Endothelial cell of umbilical vein (primary cell): ENCODE measurements around the gene CALCR. TPM values are rescaled to one million over a fixed set of nuclear protein-coding genes. Genes with fewer than 3 reads are reported as not detected.

Source experiments
- BruUV-seq: library from RNA; stranded (reverse); fragments of 400-500 nt; replicated peaks from 2 replicates; lab custom pipeline; 2021; lab: Mats Ljungman, UMichigan
- CTCF ChIA-PET: fragments of 300-600, 350-600 bp; sonication (Branson Sonifier 250); formaldehyde crosslinking; loops from one replicate; lab custom pipeline; 2021; ENCODE audit warnings: antibody characterized with exemption, inconsistent platforms; lab: Charles Lee
- POLR2A ChIA-PET: fragments of 300-600, 350-600 bp; sonication (Branson Sonifier 250); formaldehyde crosslinking; loops from one replicate; lab custom pipeline; 2021; ENCODE audit warnings: antibody characterized with exemption, inconsistent platforms; lab: Charles Lee
- DNase-seq: peaks from one replicate; pipeline ENCODE4 v3.0.0-alpha.2; 2011; ENCODE audit warnings: low read depth, low spot score
- FAIRE-seq: peaks from 2 replicates; lab custom pipeline; 2011; peaks lifted over from hg19 to GRCh38; lab: Jason Lieb, UNC
- H2AFZ ChIP-seq: 2 replicates; pipeline ENCODE4 v1.6.0; 2012; ENCODE audit warnings: low read depth, low read length, control low read depth, inconsistent platforms
- H3K27ac ChIP-seq: 2 replicates; pipeline ENCODE4 v1.5.1; 2011; ENCODE audit warnings: low read depth, mild to moderate bottlenecking, control low read depth, low read length, moderate library complexity; ENCODE audit not compliant: insufficient read depth
- H3K27me3 ChIP-seq, 2 experiments: 2 replicates each; pipeline versions ENCODE4 v1.6.0 to v1.6.1; 2011; ENCODE audit warnings: low read length in 2 of 2, mixed read lengths in 1 of 2; ENCODE audit not compliant: control insufficient read depth in 2 of 2, insufficient read depth in 2 of 2
- H3K36me3 ChIP-seq, 2 experiments: 2 replicates in 1 of 2; 3 replicates in 1 of 2; pipeline ENCODE4 v1.5.1; 2011; ENCODE audit warnings: low read length in 2 of 2, mild to moderate bottlenecking in 1 of 2, moderate library complexity in 1 of 2; ENCODE audit not compliant: control insufficient read depth in 2 of 2, insufficient read depth in 2 of 2; ENCODE audit errors: extremely low read depth in 1 of 2
- H3K4me1 ChIP-seq: 3 replicates; pipeline ENCODE4 v1.5.1; 2011; ENCODE audit warnings: mild to moderate bottlenecking, low read length; ENCODE audit not compliant: control insufficient read depth, insufficient read depth; ENCODE audit errors: extremely low read depth
- H3K4me2 ChIP-seq: 2 replicates; pipeline ENCODE4 v1.6.1; 2011; ENCODE audit warnings: low read length, control low read depth, mixed read lengths; ENCODE audit not compliant: insufficient read depth
- H3K4me3 ChIP-seq, 3 experiments: fragments of 200-600 bp in 1 of 3; sonication (generic), shearing (Covaris generic) in 1 of 3; replicated peaks in 1 of 3; 2 replicates each; pipeline ENCODE4 v1.5.1; 2011 to 2016; ENCODE audit warnings: control low read depth in 3 of 3, low read length in 3 of 3, mild to moderate bottlenecking in 2 of 3, inconsistent platforms in 1 of 3, low read depth in 1 of 3, moderate library complexity in 1 of 3; ENCODE audit not compliant: insufficient read depth in 1 of 3
- H3K79me2 ChIP-seq: 2 replicates; pipeline ENCODE4 v1.6.0; 2012; ENCODE audit warnings: low read length, inconsistent platforms; ENCODE audit not compliant: control insufficient read depth, insufficient read depth
- H3K9ac ChIP-seq: replicated peaks from 2 replicates; pipeline ENCODE3; 2011; ENCODE audit warnings: low read length, control low read depth; ENCODE audit not compliant: insufficient read depth; ENCODE audit errors: extremely low read depth
- H3K9me1 ChIP-seq: replicated peaks from 3 replicates; pipeline ENCODE4 v1.6.0; 2011; ENCODE audit warnings: mild to moderate bottlenecking, low read length; ENCODE audit not compliant: control insufficient read depth, insufficient read depth; ENCODE audit errors: extremely low read depth
- H3K9me3 ChIP-seq: replicated peaks from 2 replicates; pipeline ENCODE4 v1.5.1; 2012; ENCODE audit warnings: low read length, inconsistent platforms; ENCODE audit not compliant: control insufficient read depth, insufficient read depth
- H4K20me1 ChIP-seq: replicated peaks from 2 replicates; pipeline ENCODE3; 2011; ENCODE audit warnings: mild to moderate bottlenecking, low read length; ENCODE audit not compliant: control insufficient read depth, insufficient read depth; ENCODE audit errors: extremely low read depth
- CTCF ChIP-seq, 2 donors: IDR thresholded peaks; 1 replicate in 1 of 2; 2 replicates in 1 of 2; pipeline ENCODE4 v1.5.1; 2011; ENCODE audit warnings: low read length in 2 of 2, mild to moderate bottlenecking in 2 of 2, moderate library complexity in 2 of 2, control low read depth in 1 of 2, inconsistent platforms in 1 of 2, low read depth in 1 of 2; ENCODE audit not compliant: insufficient read depth in 1 of 2; ENCODE audit errors: extremely low read depth in 1 of 2
- EZH2 ChIP-seq: IDR thresholded peaks from 2 replicates; pipeline ENCODE4 v1.6.1; 2012; ENCODE audit warnings: borderline replicate concordance, low read depth, mild to moderate bottlenecking, moderate library complexity, low read length, inconsistent platforms; ENCODE audit not compliant: severe bottlenecking
- GATA2 ChIP-seq: IDR thresholded peaks from 2 replicates; pipeline ENCODE4 v1.7.0; 2011; ENCODE audit warnings: low read depth, mild to moderate bottlenecking, moderate library complexity, mixed read lengths, low read length; ENCODE audit not compliant: insufficient read length, insufficient read depth
- JUN ChIP-seq: IDR thresholded peaks from 2 replicates; pipeline ENCODE4 v1.6.1; 2011; ENCODE audit warnings: borderline replicate concordance, low read depth; ENCODE audit not compliant: insufficient read length, insufficient read depth
- MYC ChIP-seq: IDR thresholded peaks from one replicate; pipeline ENCODE4 v1.6.1; 2011; ENCODE audit warnings: mild to moderate bottlenecking, low read depth, low read length
- POLR2A ChIP-seq: IDR thresholded peaks from 2 replicates; pipeline ENCODE4 v1.6.1; 2012; ENCODE audit warnings: low read depth, mild to moderate bottlenecking, control low read depth, low read length
- POLR2AphosphoS5 ChIP-seq: IDR thresholded peaks from 2 replicates; pipeline ENCODE4 v1.6.1; 2012; ENCODE audit warnings: low read depth, mild to moderate bottlenecking, control low read depth, low read length, moderate library complexity; ENCODE audit not compliant: insufficient read depth
- dilution Hi-C: fragments of 300-500 bp; cut with MboI; formaldehyde crosslinking; loops from one replicate; pipeline ENCODE4 v1.15.0; 2019; ENCODE audit warnings: low sequenced_read_pairs; ENCODE audit not compliant: extremely low pct_ligation_motif_present
- intact Hi-C: fragments of 100-400 bp; cut with micrococcal nuclease; formaldehyde crosslinking; loops from one replicate; pipeline ENCODE4 v1.10.0; 2022
- polyA plus RNA-seq, 4 experiments: library from polyadenylated mRNA; depleted of rRNA in 3 of 4; stranded (reverse) in 3 of 4; unstranded in 1 of 4; fragments of >200 nt; gene quantifications; 2 replicates each; pipeline versions ENCODE4 v1.2.1 to v1.2.3, GENCODE V29; 2011 to 2012; ENCODE audit warnings: missing spikeins in 1 of 4
- total RNA-seq: library from RNA; stranded (reverse); gene quantifications from 2 replicates; pipeline ENCODE4 v1.2.3, GENCODE V29; 2021
- TF ChIP-seq, protein P1 (sequence below): IDR thresholded peaks from 2 replicates; pipeline ENCODE4 v1.6.1; 2011; ENCODE audit not compliant: insufficient read depth, insufficient read length

The CALCR gene
- total and polyA plus RNA-seq, 2 donors (not counting 3 experiments of a cell fraction or from before 2014, with no cell fraction given): not detected

DNA sequence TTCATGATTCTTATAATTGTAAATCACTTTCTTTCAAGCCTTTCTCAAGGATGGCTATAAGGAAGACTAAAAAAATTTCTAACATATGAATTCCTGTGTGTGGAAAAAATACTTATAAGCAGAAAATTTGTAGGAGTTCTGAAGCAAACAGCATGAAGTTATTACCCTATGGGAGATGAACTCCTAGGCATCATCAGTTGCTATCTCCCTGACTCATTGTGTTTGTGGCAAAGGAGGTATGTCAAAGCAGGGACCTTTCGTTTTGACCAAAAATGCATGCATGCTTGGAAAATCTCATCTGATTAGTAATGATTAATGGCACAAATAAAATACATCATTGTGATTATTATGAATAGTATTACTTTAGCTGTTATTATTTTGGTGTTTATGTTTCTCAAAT, 59.4 kb downstream of the CALCR start:
- Histone ChIP-seq H2AFZ (no peak overlapping the region), H3K4me2 (no peak overlapping the region), H3K4me3 (no peak overlapping the region), H4K20me1 (no peaks in the 10 kb centered on the region), H3K9me3 (no peaks in the 10 kb centered on the region), H3K9ac (no peak overlapping the region), H3K79me2 (no peaks in the 10 kb centered on the region), H3K9me1 (no peaks in the 10 kb centered on the region), H3K27me3 (peaks cover 0 to 2% of the 10 kb centered on the region in 2 experiments), H3K36me3 (no peaks in the 10 kb centered on the region), H3K27ac (no peak overlapping the region), H3K4me1 (no peaks in the 10 kb centered on the region)
- ChIA-PET CTCF (no interaction called here), POLR2A (no interaction called here)
- DNase-seq: no peak
- intact Hi-C loops: no loop called here
- no peak for FAIRE-seq
- BruUV-seq: no TSS peak
- dilution Hi-C loops: no loop called here
- TF ChIP-seq GATA2 (no peak), CTCF (IDR thresholded peaks at IDR 0.05; ENCODE audit: extremely low read depth in 1 of 2, insufficient read depth in 1 of 2, low read depth in 1 of 2, low read length in 2 of 2) (no peak), POLR2A (no peak), POLR2AphosphoS5 (no peak), JUN (no peak), EZH2 (no peak), MYC (no peak)
- TF ChIP-seq, protein P1, sequence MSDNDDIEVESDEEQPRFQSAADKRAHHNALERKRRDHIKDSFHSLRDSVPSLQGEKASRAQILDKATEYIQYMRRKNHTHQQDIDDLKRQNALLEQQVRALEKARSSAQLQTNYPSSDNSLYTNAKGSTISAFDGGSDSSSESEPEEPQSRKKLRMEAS: no peak
